Measurements from ENCODE around the gene TNPO3. TPM values are rescaled to one million over a fixed set of nuclear protein-coding genes. Genes with fewer than 3 reads are reported as not detected.

Gene TNPO3
- total RNA-seq, 1 experiment from 2014 or later, result 58.5 TPM

DNA sequence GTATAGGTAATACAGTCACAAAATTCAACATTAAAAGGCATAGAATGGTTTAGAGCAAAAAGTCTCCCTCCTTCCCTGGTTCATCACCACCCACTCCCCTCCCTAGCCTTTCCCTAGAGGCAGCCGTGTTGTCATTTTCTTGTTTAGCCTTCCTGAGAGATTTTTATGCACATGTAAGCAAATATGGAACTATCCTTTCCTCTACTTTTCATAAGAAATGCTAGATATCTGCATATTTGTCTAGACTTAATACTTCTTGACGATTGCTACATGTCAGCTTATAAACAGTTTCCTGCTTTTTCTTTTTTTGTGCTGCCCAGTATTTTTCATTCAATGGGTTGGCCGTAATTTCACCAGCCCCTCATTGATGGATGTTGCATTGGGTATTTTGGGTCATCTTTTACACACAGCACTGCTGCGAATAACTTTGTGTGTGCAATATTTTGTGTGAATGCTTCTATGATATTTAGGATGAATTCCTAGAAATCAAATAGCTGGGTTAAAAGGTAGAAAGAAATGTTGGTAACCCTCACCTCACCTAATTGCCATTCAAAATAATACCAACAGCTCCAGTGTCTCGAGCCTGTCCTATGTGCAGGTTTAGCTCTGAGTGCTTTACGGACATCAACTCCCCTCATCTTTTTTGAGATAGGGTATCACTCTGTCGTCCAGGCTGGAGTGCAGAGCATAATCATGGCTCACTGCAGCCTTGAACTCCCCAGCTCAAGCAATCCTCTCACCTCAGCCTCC, 110.2 kb downstream of the TNPO3 start:
- Histone ChIP-seq H3K27ac (ENCODE audit: low read depth, low read length) (no peak overlapping the region), H3K79me2 (ENCODE audit: insufficient read depth, low read length) (no peaks in the 10 kb centered on the region), H3K9me3 (ENCODE audit: control insufficient read depth in 1 of 2, insufficient read depth in 1 of 2, low read depth in 1 of 2, low read length in 2 of 2) (no peaks in the 10 kb centered on the region), H3K4me2 (ENCODE audit: low read length) (no peak overlapping the region), H3K4me3 (replicated peaks in 1 of 2; ENCODE audit: low read depth in 1 of 2, low read length in 2 of 2) (no peak overlapping the region), H3K27me3 (ENCODE audit: insufficient read depth, low read length) (no peaks in the 10 kb centered on the region), H3K9me2 (ENCODE audit: insufficient read depth) (no peaks in the 10 kb centered on the region), H2AFZ (ENCODE audit: low read depth, low read length, poor library complexity, severe bottlenecking) (no peak overlapping the region), H4K20me1 (ENCODE audit: insufficient read depth) (no peaks in the 10 kb centered on the region), H3K36me3 (ENCODE audit: control insufficient read depth in 1 of 2, insufficient read depth in 2 of 2, low read length in 2 of 2) (peaks cover 0 to 2% of the 10 kb centered on the region in 2 experiments; a peak in 1 of 4 replicates), H3K9ac (ENCODE audit: low read length) (no peak overlapping the region), H3K4me1 (ENCODE audit: control insufficient read depth in 1 of 2, insufficient read depth in 2 of 2, low read length in 2 of 2) (peaks cover 0 to under 1% of the 10 kb centered on the region in 2 experiments; a peak in 2 of 4 replicates)
- ATAC-seq (no peak), DNase-seq (ENCODE audit: low read depth, low spot score) (no peak)
- POLR2A ChIA-PET, result no interaction called here
- RAD21 ChIA-PET (ENCODE audit: low non-redundant PET in 1 of 2, low total read pairs in 2 of 2, uncharacterized antibody in 2 of 2, unreplicated experiment in 2 of 2), result no interaction called here
- CTCF ChIA-PET, result no interaction called here
- no peak for TF ChIP-seq SP1 (IDR thresholded peaks at IDR 0.05; ENCODE audit: low read depth)
- no peak for TF ChIP-seq MAX (IDR thresholded peaks at IDR 0.05)
- no peak for TF ChIP-seq ZNF274 (IDR thresholded peaks at IDR 0.05; ENCODE audit: low read depth, low read length)
- TF ChIP-seq CEBPB (IDR thresholded peaks at IDR 0.05; ENCODE audit: low read depth), result no peak
- TF ChIP-seq SRF (IDR thresholded peaks at IDR 0.05; ENCODE audit: low read depth), result no peak
- TF ChIP-seq, protein P1, sequence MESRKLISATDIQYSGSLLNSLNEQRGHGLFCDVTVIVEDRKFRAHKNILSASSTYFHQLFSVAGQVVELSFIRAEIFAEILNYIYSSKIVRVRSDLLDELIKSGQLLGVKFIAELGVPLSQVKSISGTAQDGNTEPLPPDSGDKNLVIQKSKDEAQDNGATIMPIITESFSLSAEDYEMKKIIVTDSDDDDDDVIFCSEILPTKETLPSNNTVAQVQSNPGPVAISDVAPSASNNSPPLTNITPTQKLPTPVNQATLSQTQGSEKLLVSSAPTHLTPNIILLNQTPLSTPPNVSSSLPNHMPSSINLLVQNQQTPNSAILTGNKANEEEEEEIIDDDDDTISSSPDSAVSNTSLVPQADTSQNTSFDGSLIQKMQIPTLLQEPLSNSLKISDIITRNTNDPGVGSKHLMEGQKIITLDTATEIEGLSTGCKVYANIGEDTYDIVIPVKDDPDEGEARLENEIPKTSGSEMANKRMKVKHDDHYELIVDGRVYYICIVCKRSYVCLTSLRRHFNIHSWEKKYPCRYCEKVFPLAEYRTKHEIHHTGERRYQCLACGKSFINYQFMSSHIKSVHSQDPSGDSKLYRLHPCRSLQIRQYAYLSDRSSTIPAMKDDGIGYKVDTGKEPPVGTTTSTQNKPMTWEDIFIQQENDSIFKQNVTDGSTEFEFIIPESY (IDR thresholded peaks at IDR 0.05; ENCODE audit: extremely low read depth, insufficient replicate concordance, low read length), result no peak
- TF ChIP-seq EZH2phosphoT487 (IDR thresholded peaks at IDR 0.05; ENCODE audit: borderline replicate concordance), result no peak
- no peak for TF ChIP-seq FOSL1 (IDR thresholded peaks at IDR 0.05; ENCODE audit: low read depth)
- TF ChIP-seq ATF3 (IDR thresholded peaks at IDR 0.05), result no peak
- no peak for TF ChIP-seq POLR2AphosphoS5 (IDR thresholded peaks at IDR 0.05; ENCODE audit: low read depth, low read length)
- TF ChIP-seq EGR1 (IDR thresholded peaks at IDR 0.05; ENCODE audit: low read depth), result no peak
- TF ChIP-seq RAD21 (IDR thresholded peaks at IDR 0.05; ENCODE audit: low read depth), result no peak
- no peak for TF ChIP-seq SIN3A (IDR thresholded peaks at IDR 0.05; ENCODE audit: low read depth)
- no peak for TF ChIP-seq TCF7L2 (IDR thresholded peaks at IDR 0.05; ENCODE audit: borderline replicate concordance, extremely low read depth, insufficient read depth, insufficient read length)
- TF ChIP-seq CBX3 (IDR thresholded peaks at IDR 0.05; ENCODE audit: low read depth), result no peak
- TF ChIP-seq, protein P2, sequence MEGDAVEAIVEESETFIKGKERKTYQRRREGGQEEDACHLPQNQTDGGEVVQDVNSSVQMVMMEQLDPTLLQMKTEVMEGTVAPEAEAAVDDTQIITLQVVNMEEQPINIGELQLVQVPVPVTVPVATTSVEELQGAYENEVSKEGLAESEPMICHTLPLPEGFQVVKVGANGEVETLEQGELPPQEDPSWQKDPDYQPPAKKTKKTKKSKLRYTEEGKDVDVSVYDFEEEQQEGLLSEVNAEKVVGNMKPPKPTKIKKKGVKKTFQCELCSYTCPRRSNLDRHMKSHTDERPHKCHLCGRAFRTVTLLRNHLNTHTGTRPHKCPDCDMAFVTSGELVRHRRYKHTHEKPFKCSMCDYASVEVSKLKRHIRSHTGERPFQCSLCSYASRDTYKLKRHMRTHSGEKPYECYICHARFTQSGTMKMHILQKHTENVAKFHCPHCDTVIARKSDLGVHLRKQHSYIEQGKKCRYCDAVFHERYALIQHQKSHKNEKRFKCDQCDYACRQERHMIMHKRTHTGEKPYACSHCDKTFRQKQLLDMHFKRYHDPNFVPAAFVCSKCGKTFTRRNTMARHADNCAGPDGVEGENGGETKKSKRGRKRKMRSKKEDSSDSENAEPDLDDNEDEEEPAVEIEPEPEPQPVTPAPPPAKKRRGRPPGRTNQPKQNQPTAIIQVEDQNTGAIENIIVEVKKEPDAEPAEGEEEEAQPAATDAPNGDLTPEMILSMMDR (IDR thresholded peaks at IDR 0.05 in 2 of 3, conservative IDR thresholded peaks at IDR 0.05 in 1 of 3; ENCODE audit: borderline replicate concordance in 1 of 3, insufficient read depth in 1 of 3, low read depth in 2 of 3, low read length in 2 of 3), result no peak
- no peak for TF ChIP-seq POLR2A (IDR thresholded peaks at IDR 0.05; ENCODE audit: borderline replicate concordance, extremely low read depth, insufficient read depth, insufficient read length)
- TF ChIP-seq ELF1 (IDR thresholded peaks at IDR 0.05; ENCODE audit: borderline replicate concordance, low read depth), result no peak
- TF ChIP-seq EZH2 (IDR thresholded peaks at IDR 0.05), result no peak
- intact Hi-C loops (cut with micrococcal nuclease), result no loop called here
- BruUV-seq (replicated peaks), result TSS peak; percentile 23
